PFSK-1 (cell line): ENCODE measurements around the gene KLF2.

Source experiments
- FOXP2 ChIP-seq: optimal IDR thresholded peaks from 2 replicates; pipeline ENCODE3; 2011; ENCODE audit warnings: borderline replicate concordance, control low read depth, inconsistent platforms; ENCODE audit not compliant: insufficient read depth; ENCODE audit errors: extremely low read length, extremely low read depth
- POLR2AphosphoS5 ChIP-seq: IDR thresholded peaks from 2 replicates; pipeline ENCODE4 v1.6.1; 2012; ENCODE audit warnings: low read depth, mild to moderate bottlenecking, control low read depth, low read length, moderate library complexity
- SIN3A ChIP-seq: IDR thresholded peaks from 2 replicates; pipeline ENCODE4 v1.6.1; 2012; ENCODE audit warnings: mild to moderate bottlenecking, low read length, moderate library complexity, borderline replicate concordance; ENCODE audit not compliant: insufficient read depth
- TAF1 ChIP-seq: IDR thresholded peaks from 2 replicates; pipeline ENCODE4 v1.6.1; 2012; ENCODE audit warnings: low read length, control low read depth, borderline replicate concordance; ENCODE audit not compliant: insufficient read depth
- TF ChIP-seq, protein P1 (sequence below), 2 experiments: IDR thresholded peaks; 2 replicates each; pipeline versions ENCODE4 v1.6.1 to v1.8.0; 2011 to 2012; ENCODE audit warnings: low read depth in 2 of 2, low read length in 2 of 2, control low read depth in 1 of 2, inconsistent platforms in 1 of 2, mild to moderate bottlenecking in 1 of 2, moderate library complexity in 1 of 2; ENCODE audit not compliant: insufficient read depth in 1 of 2

The KLF2 gene

DNA sequence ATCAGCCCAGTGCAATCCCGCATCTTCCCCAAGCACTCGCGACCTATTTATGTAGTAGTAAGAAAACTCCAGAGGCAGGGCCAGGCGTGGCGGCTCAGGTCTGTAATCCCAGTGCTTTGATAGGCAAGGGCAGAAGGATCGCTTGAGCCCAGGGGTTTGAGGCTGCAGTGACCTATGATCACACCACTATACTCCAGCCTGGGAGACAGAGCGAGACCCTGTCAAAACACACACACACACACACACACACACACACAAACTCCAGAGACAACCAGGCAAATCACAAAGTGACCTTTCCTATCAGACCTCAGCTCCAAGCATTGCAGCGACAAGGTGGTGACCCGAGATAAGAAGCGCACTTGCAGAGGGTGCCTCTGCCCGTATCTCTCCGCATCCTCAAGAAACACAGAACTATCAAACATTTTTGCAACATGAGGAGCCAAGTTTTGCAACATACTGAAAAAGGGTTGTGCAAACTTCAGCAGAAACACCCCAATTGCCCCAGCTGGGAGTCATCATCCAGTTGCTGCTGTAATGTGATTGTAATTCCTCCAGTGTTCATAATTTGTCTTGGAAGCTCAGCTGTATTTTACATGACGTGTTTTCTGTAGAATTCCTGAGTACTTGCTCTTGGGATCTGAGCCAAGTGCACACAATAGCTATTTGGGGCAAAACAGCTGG is 8.7 kb upstream of the KLF2 start:
- TF ChIP-seq FOXP2, result no peak
- no peak for TF ChIP-seq TAF1
- no peak for TF ChIP-seq POLR2AphosphoS5
- TF ChIP-seq, protein P1, sequence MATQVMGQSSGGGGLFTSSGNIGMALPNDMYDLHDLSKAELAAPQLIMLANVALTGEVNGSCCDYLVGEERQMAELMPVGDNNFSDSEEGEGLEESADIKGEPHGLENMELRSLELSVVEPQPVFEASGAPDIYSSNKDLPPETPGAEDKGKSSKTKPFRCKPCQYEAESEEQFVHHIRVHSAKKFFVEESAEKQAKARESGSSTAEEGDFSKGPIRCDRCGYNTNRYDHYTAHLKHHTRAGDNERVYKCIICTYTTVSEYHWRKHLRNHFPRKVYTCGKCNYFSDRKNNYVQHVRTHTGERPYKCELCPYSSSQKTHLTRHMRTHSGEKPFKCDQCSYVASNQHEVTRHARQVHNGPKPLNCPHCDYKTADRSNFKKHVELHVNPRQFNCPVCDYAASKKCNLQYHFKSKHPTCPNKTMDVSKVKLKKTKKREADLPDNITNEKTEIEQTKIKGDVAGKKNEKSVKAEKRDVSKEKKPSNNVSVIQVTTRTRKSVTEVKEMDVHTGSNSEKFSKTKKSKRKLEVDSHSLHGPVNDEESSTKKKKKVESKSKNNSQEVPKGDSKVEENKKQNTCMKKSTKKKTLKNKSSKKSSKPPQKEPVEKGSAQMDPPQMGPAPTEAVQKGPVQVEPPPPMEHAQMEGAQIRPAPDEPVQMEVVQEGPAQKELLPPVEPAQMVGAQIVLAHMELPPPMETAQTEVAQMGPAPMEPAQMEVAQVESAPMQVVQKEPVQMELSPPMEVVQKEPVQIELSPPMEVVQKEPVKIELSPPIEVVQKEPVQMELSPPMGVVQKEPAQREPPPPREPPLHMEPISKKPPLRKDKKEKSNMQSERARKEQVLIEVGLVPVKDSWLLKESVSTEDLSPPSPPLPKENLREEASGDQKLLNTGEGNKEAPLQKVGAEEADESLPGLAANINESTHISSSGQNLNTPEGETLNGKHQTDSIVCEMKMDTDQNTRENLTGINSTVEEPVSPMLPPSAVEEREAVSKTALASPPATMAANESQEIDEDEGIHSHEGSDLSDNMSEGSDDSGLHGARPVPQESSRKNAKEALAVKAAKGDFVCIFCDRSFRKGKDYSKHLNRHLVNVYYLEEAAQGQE (IDR thresholded peaks at IDR 0.05; ENCODE audit: insufficient read depth in 1 of 2, low read depth in 2 of 2, low read length in 2 of 2), result no peak
- TF ChIP-seq SIN3A, result no peak

DNA sequence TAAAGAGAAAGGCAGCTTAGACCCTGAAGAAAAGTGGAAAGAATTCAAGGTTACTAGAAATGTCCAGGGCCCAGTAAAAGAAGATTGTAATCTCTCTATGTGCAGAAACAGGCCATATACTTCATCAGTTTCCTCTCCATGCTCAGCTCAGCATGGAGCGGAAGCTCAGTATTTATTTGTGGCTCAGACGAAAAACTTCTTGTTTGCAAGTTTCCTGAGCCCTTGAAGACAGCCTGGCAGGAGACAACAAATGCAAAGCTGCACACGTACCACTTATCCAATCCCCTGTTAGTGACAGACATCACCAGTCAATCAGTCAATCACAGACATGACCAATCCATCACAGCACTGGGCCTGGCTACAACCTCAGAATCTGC is 8.1 kb upstream of the KLF2 start:
- TF ChIP-seq FOXP2 (no peak), POLR2AphosphoS5 (no peak), TAF1 (no peak), SIN3A (no peak)
- TF ChIP-seq, protein P1 (IDR thresholded peaks at IDR 0.05; ENCODE audit: insufficient read depth in 1 of 2, low read depth in 2 of 2, low read length in 2 of 2), result no peak

- TF ChIP-seq TAF1 (no peak), POLR2AphosphoS5 (no peak), FOXP2 (no peak), SIN3A (no peak)
- TF ChIP-seq, protein P1 (IDR thresholded peaks at IDR 0.05; ENCODE audit: insufficient read depth in 1 of 2, low read depth in 2 of 2, low read length in 2 of 2), result no peak
These were observed 5.1 kb upstream of the KLF2 start for GRCh38 chr19:16319481-16319880.

- no peak for TF ChIP-seq TAF1
- TF ChIP-seq, protein P1 (IDR thresholded peaks at IDR 0.05; ENCODE audit: insufficient read depth in 1 of 2, low read depth in 2 of 2, low read length in 2 of 2), result no peak
- no peak for TF ChIP-seq FOXP2
- TF ChIP-seq SIN3A, result no peak
- TF ChIP-seq POLR2AphosphoS5, result no peak
These were observed 3.6 kb upstream of the KLF2 start for GRCh38 chr19:16320987-16321386.

DNA sequence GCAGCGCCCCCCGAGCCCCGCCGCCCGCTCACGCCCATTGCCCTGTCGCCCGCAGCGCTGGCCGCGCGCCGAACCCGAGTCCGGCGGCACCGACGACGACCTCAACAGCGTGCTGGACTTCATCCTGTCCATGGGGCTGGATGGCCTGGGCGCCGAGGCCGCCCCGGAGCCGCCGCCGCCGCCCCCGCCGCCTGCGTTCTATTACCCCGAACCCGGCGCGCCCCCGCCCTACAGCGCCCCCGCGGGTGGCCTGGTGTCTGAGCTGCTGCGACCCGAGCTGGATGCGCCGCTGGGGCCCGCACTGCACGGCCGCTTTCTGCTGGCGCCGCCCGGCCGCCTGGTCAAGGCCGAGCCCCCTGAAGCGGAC is 518 bp downstream of the KLF2 start:
- TF ChIP-seq TAF1 (no peak), SIN3A (no peak)
